M059J (cell line): ENCODE results near the gene PLA1A. TPM values are rescaled to one million over a fixed set of nuclear protein-coding genes. Genes with fewer than 3 reads are reported as not detected.
"Not testable (repeated sequence)": the region's sequence is repeated elsewhere in the genome, so short reads cannot be mapped to it uniquely, and the experiment has no call there.

Experiments used
- DNase-seq: peaks from one replicate; pipeline ENCODE4 v3.0.0-alpha.2; 2012; ENCODE audit warnings: low read depth
- total RNA-seq: library from RNA; depleted of rRNA; stranded (reverse); fragments of >200 nt; shearing (Covaris generic); gene quantifications from 2 replicates; pipeline ENCODE4 v1.2.3, GENCODE V29; 2014

PLA1A gene
- total RNA-seq, 1 experiment from 2014 or later = not detected

- peak; percentile 68 for DNase-seq
Observed at GRCh38 chr3:119579366-119580066, 18.2 kb upstream of the PLA1A start, which contains the start of gene ADPRH. TSS of gene ADPRH (plus strand) at chr3:119579492. CDS start at chr3:119582170, 2,678 bp downstream.

GRCh38 chr3:119580067-119580760 is 17.5 kb upstream of the PLA1A start:
- DNase-seq = no peak

GRCh38 chr3:119582178-119582577 is 15.5 kb upstream of the PLA1A start:
- DNase-seq = peak; percentile 45

- no peak for DNase-seq
Observed at GRCh38 chr3:119585208-119585607, 12.5 kb upstream of the PLA1A start.

GRCh38 chr3:119585856-119586570 is 11.7 kb upstream of the PLA1A start:
- no peak for DNase-seq

- DNase-seq = no peak
Observed at GRCh38 chr3:119586733-119587172, 10.9 kb upstream of the PLA1A start.

GRCh38 chr3:119588112-119588511 is 9.6 kb upstream of the PLA1A start:
- no peak for DNase-seq

- no peak for DNase-seq
Observed at GRCh38 chr3:119589102-119589773, 8.4 kb upstream of the PLA1A start.

GRCh38 chr3:119590706-119591105 is 7.0 kb upstream of the PLA1A start:
- DNase-seq = no peak

- DNase-seq = no peak
Observed at GRCh38 chr3:119592861-119593260, 4.8 kb upstream of the PLA1A start.

GRCh38 chr3:119594066-119594465 is 3.6 kb upstream of the PLA1A start:
- DNase-seq = no peak

GRCh38 chr3:119594929-119595328 is 2.8 kb upstream of the PLA1A start:
- DNase-seq = not testable (repeated sequence)

GRCh38 chr3:119595639-119596334 is 1.9 kb upstream of the PLA1A start:
- peak; percentile 29 for DNase-seq

- DNase-seq = no peak
Observed at GRCh38 chr3:119596398-119596797, 1.3 kb upstream of the PLA1A start.

- no peak for DNase-seq
Observed at GRCh38 chr3:119598410-119599098, 869 bp downstream of the PLA1A start.

- no peak for DNase-seq
Observed at GRCh38 chr3:119599558-119600174, 2.0 kb downstream of the PLA1A start.

- no peak for DNase-seq
Observed at GRCh38 chr3:119600732-119601131, 3.0 kb downstream of the PLA1A start.

GRCh38 chr3:119601154-119601553 is 3.5 kb downstream of the PLA1A start:
- DNase-seq = no peak

- DNase-seq = no peak
Observed at GRCh38 chr3:119602676-119603075, 5.0 kb downstream of the PLA1A start.

GRCh38 chr3:119604878-119605277 is 7.2 kb downstream of the PLA1A start:
- peak; percentile 59 for DNase-seq
